GM12878 (cell line): ENCODE results near the gene CUL4A. TPM values are rescaled to one million over a fixed set of nuclear protein-coding genes. Genes with fewer than 3 reads are reported as not detected.
A peak's percentile ranks its signal among the peaks of the same experiment; 100 is the strongest.

ENCODE experiments used
- ATAC-seq: fragments of 200-7000 bp; cut with Tn5 transposase; 3 replicates; pipeline ENCODE4 v1.9.1; 2020; ENCODE audit warnings: mild to moderate bottlenecking, moderate library complexity
- BruUV-seq: library from RNA; stranded (reverse); fragments of 400-500 nt; replicated peaks from 2 replicates; lab custom pipeline; 2021; lab: Mats Ljungman, UMichigan
- CTCF ChIA-PET: fragments of 300-600 bp; sonication (Branson Sonifier 250); formaldehyde crosslinking; extraction: SDS; loops from one replicate; lab custom pipeline; 2021; ENCODE audit warnings: inconsistent platforms; lab: Yijun Ruan, JAX
- POLR2A ChIA-PET: fragments of 350-600 bp; formaldehyde crosslinking; extraction: SDS; loops from one replicate; lab custom pipeline; 2021; ENCODE audit warnings: inconsistent platforms; lab: Charles Lee
- RAD21 ChIA-PET: fragments of 300-600 bp; sonication (Branson Sonifier 250); formaldehyde crosslinking; loops from one replicate; lab custom pipeline; 2023; ENCODE audit warnings: antibody characterized with exemption; ENCODE audit not compliant: unreplicated experiment; lab: Charles Lee
- SMC1A ChIA-PET: fragments of 300-600 bp; sonication (Branson Sonifier 250); formaldehyde crosslinking; loops from one replicate; lab custom pipeline; 2023; ENCODE audit not compliant: unreplicated experiment, uncharacterized antibody; lab: Charles Lee
- DNase-seq: peaks from one replicate; pipeline ENCODE4 v3.0.0-alpha.2; 2011; ENCODE audit warnings: low read depth, low spot score
- FAIRE-seq: peaks from 3 replicates; lab custom pipeline; 2011; peaks lifted over from hg19 to GRCh38; lab: Jason Lieb, UNC
- H2AFZ ChIP-seq: 2 replicates; pipeline ENCODE4 v1.6.0; 2011; ENCODE audit warnings: low read depth, low read length, control low read depth; ENCODE audit not compliant: control insufficient read depth
- H3K27ac ChIP-seq: 2 replicates; pipeline ENCODE4 v1.5.1; 2011; ENCODE audit warnings: control low read depth; ENCODE audit not compliant: control insufficient read depth, insufficient read depth
- H3K27me3 ChIP-seq, 2 experiments: replicated peaks in 1 of 2; 2 replicates each; pipeline versions ENCODE4 v1.6.0 to v1.6.1; 2011; ENCODE audit warnings: low read length in 1 of 2; ENCODE audit not compliant: control insufficient read depth in 2 of 2, insufficient read depth in 2 of 2
- H3K36me3 ChIP-seq, 2 experiments: 2 replicates each; pipeline ENCODE4 v1.5.1; 2011; ENCODE audit warnings: low read length in 1 of 2; ENCODE audit not compliant: control insufficient read depth in 2 of 2, insufficient read depth in 2 of 2
- H3K4me1 ChIP-seq: 2 replicates; pipeline ENCODE4 v1.6.1; 2011; ENCODE audit warnings: mild to moderate bottlenecking, low read length, moderate library complexity, mixed read lengths; ENCODE audit not compliant: control insufficient read depth, insufficient read depth
- H3K4me2 ChIP-seq: 2 replicates; pipeline ENCODE4 v1.6.0; 2011; ENCODE audit warnings: control low read depth; ENCODE audit not compliant: control insufficient read depth, insufficient read depth
- H3K4me3 ChIP-seq: fragments of 200-600 bp; sonication (generic); 2 replicates; pipeline ENCODE4 v1.5.1; 2016
- H3K79me2 ChIP-seq: 2 replicates; pipeline ENCODE4 v1.6.0; 2011; ENCODE audit warnings: low read length; ENCODE audit not compliant: control insufficient read depth, insufficient read depth
- H3K9ac ChIP-seq: 2 replicates; pipeline ENCODE4 v1.8.0; 2011; ENCODE audit warnings: low read length, control low read depth, mixed read lengths; ENCODE audit not compliant: control insufficient read depth, insufficient read depth
- H3K9me3 ChIP-seq: replicated peaks from 3 replicates; pipeline ENCODE4 v1.5.1; 2011; ENCODE audit warnings: mild to moderate bottlenecking, low read length; ENCODE audit not compliant: control insufficient read depth, insufficient read depth
- H4K20me1 ChIP-seq: 2 replicates; pipeline ENCODE4 v1.6.0; 2011; ENCODE audit not compliant: control insufficient read depth, insufficient read depth
- BHLHE40 ChIP-seq, 2 experiments: fragments of 450-650 bp in 1 of 2; IDR thresholded peaks; 2 replicates each; pipeline ENCODE4 v1.6.1; 2011 to 2017; ENCODE audit warnings: low read depth in 2 of 2, borderline replicate concordance in 1 of 2, improper control_type of control experiment in 1 of 2, low read length in 1 of 2, mild to moderate bottlenecking in 1 of 2
- BRCA1 ChIP-seq: IDR thresholded peaks from 2 replicates; pipeline ENCODE4 v1.6.1; 2011; ENCODE audit warnings: low read depth, low read length, improper control_type of control experiment
- EGR1 ChIP-seq, 2 experiments: IDR thresholded peaks; 1 replicate in 1 of 2; 2 replicates in 1 of 2; pipeline ENCODE4 v1.6.1; 2011 to 2012; ENCODE audit warnings: low read depth in 2 of 2, low read length in 2 of 2, borderline replicate concordance in 1 of 2, mild to moderate bottlenecking in 1 of 2, moderate library complexity in 1 of 2
- IKZF1 ChIP-seq: fragments of 450-650 bp; conservative IDR thresholded peaks from 2 replicates; pipeline ENCODE4 v1.6.1; 2017; ENCODE audit warnings: antibody characterized with exemption, mild to moderate bottlenecking
- MEF2B ChIP-seq: fragments of 450-650 bp; IDR thresholded peaks from 2 replicates; pipeline ENCODE4 v1.6.1; 2018; ENCODE audit warnings: mild to moderate bottlenecking, moderate library complexity; ENCODE audit not compliant: partially characterized antibody, poor library complexity, severe bottlenecking
- POLR2AphosphoS5 ChIP-seq: IDR thresholded peaks from 2 replicates; pipeline ENCODE4 v1.6.1; 2011; ENCODE audit warnings: mild to moderate bottlenecking, low read length, inconsistent platforms
- SREBF2 ChIP-seq: IDR thresholded peaks from 2 replicates; pipeline ENCODE4 v1.6.1; 2012; ENCODE audit warnings: mild to moderate bottlenecking, low read length
- STAT3 ChIP-seq: IDR thresholded peaks from 2 replicates; pipeline ENCODE4 v1.6.1; 2011; ENCODE audit warnings: low read depth, low read length, improper control_type of control experiment
- SUZ12 ChIP-seq: fragments of 200-600 bp; sonication (generic); IDR thresholded peaks from one replicate; pipeline ENCODE4 v1.6.1; 2018; ENCODE audit warnings: antibody characterized with exemption, mild to moderate bottlenecking; ENCODE audit not compliant: unreplicated experiment
- TARDBP ChIP-seq: IDR thresholded peaks from 2 replicates; pipeline ENCODE4 v1.6.1; 2016; ENCODE audit warnings: borderline replicate concordance
- TBL1XR1 ChIP-seq: IDR thresholded peaks from 2 replicates; pipeline ENCODE4 v1.6.1; 2012; ENCODE audit warnings: low read depth, low read length, improper control_type of control experiment
- WGBS: methylation state at CpG from one replicate; pipeline ENCODE4 v1.1.6; 2016; ENCODE audit warnings: low lambda C conversion rate; ENCODE audit not compliant: insufficient replicate concordance, insufficient coverage; ENCODE audit errors: missing lambda C conversion rate; 5-methylcytosine and 5-hydroxymethylcytosine counted together
- in situ Hi-C: fragments of 300-500 bp; cut with MboI; formaldehyde crosslinking; loops from 9 replicates; pipeline ENCODE4 v1.14.3; 2018; ENCODE audit warnings: mixed read lengths
- intact Hi-C: fragments of 100-400 bp; cut with micrococcal nuclease; formaldehyde crosslinking; loops from one replicate; pipeline ENCODE4 v1.14.2; 2022; ENCODE audit not compliant: unreplicated experiment
- polyA plus RNA-seq, 11 experiments: library from polyadenylated mRNA; depleted of rRNA in 4 of 11; unstranded in 6 of 11; stranded (reverse) in 5 of 11; fragments of >200 nt; fragmentation: Nextera tagmentation in 4 of 11; fragmentation: Illumina TruSeq in 1 of 11; extraction: Ambion mirVana in 4 of 11; extraction: Trizol in 1 of 11; gene quantifications; 1 replicate in 1 of 11; 2 replicates in 10 of 11; pipeline versions ENCODE4 v1.2.1 to v1.2.3, GENCODE V29; 2011 to 2016; ENCODE audit warnings: inconsistent platforms in 2 of 11, missing spikeins in 2 of 11, low read depth in 1 of 11
- total RNA-seq, 4 experiments: library from RNA; depleted of rRNA in 3 of 4; stranded (reverse); fragments of >200 nt in 3 of 4; fragmentation: Illumina TruSeq in 1 of 4; extraction: Trizol in 1 of 4; gene quantifications; 2 replicates each; pipeline versions ENCODE4 v1.2.1 to v1.2.3, GENCODE V29; 2013 to 2021
- TF ChIP-seq, protein P1 (sequence below): fragments of 450-650 bp; formaldehyde crosslinking; IDR thresholded peaks from 2 replicates; pipeline ENCODE4 v1.4.0; 2020; ENCODE audit warnings: mild to moderate bottlenecking, moderate library complexity
- TF ChIP-seq, protein P2 (sequence below): fragments of 450-650 bp; IDR thresholded peaks from 2 replicates; pipeline ENCODE4 v1.6.1; 2014; ENCODE audit warnings: mild to moderate bottlenecking
- TF ChIP-seq, protein P3 (sequence below): fragments of 450-650 bp; IDR thresholded peaks from 2 replicates; pipeline ENCODE4 v1.6.1; 2016; ENCODE audit warnings: mild to moderate bottlenecking, moderate library complexity, borderline replicate concordance

CUL4A gene
- total and polyA plus RNA-seq, 10 of the 15 experiments (the other 5 are each of a cell fraction or from before 2014, with no cell fraction given), result 19.7 to 74.3 (median 55.6) TPM

DNA sequence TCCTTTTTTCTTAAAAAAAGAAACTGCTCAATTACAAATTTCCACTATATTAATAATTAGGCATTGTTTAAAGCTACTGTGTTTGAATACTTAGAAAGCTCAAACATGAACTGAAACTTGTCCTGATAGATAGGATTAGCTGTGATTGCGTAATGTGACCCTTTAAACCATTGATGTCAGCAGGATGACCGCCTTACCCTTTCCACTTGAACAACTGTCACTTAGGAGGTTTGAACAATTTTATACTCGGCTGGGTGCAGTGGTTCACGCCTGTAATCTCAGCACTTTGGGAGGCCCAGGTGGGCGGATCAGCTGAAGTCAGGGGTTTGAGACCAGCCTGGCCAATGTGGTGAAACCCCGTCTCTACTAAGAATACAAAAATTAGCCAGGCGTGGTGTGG, 90.5 kb downstream of the CUL4A start (continued):
- TF ChIP-seq BHLHE40 (IDR thresholded peaks at IDR 0.05; ENCODE audit: borderline replicate concordance in 1 of 2, low read depth in 2 of 2, low read length in 1 of 2), result peak in 1 of 2 experiments; percentile 30; a peak in 2 of 4 replicates

DNA sequence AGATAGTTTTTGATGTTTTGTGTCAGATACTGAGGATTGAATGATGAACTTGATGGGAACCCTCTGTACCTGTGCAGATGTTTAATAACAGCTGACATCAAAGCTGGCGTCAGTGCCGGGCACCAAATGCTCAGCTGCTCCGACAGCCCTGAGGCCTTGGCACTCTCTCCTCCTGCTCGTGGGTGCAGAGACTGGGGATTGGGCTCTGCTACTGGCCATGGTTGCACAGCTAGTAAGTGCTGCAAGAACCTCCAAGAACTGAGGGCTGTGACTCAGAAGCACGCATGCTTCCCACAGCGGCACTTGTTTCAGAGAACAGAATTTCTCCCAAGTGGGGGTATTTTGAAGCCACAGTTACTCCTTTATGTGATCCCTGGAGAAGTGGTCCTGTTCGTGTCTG, 93.6 kb downstream of the CUL4A start:
- ChIA-PET POLR2A (no interaction called here), SMC1A (no interaction called here), CTCF (no interaction called here), RAD21 (no interaction called here)
- H3K9ac ChIP-seq, result no peak overlapping the region
- H3K27me3 ChIP-seq, result no peaks in the 10 kb centered on the region
- no peaks in the 10 kb centered on the region for H3K9me3 ChIP-seq
- peaks cover 0 to 3% of the 10 kb centered on the region in 2 experiments; a peak in 2 of 4 replicates for H3K36me3 ChIP-seq
- no peaks in the 10 kb centered on the region for H4K20me1 ChIP-seq
- no peak overlapping the region for H2AFZ ChIP-seq
- H3K79me2 ChIP-seq, result peaks cover 55% of the 10 kb centered on the region
- BruUV-seq, result no TSS peak
- intact Hi-C loops (no loop called here), in situ Hi-C loops (no loop called here)
- FAIRE-seq (no peak), ATAC-seq (no peak), DNase-seq (no peak)
- no peak overlapping the region for H3K27ac ChIP-seq
- WGBS, result 91% methylated on average over 7 of the region's 7 CpGs
- H3K4me1 ChIP-seq, result no peaks in the 10 kb centered on the region
- no peak overlapping the region for H3K4me3 ChIP-seq
- no peak overlapping the region for H3K4me2 ChIP-seq
- TF ChIP-seq BRCA1, result no peak
- TF ChIP-seq, protein P1, sequence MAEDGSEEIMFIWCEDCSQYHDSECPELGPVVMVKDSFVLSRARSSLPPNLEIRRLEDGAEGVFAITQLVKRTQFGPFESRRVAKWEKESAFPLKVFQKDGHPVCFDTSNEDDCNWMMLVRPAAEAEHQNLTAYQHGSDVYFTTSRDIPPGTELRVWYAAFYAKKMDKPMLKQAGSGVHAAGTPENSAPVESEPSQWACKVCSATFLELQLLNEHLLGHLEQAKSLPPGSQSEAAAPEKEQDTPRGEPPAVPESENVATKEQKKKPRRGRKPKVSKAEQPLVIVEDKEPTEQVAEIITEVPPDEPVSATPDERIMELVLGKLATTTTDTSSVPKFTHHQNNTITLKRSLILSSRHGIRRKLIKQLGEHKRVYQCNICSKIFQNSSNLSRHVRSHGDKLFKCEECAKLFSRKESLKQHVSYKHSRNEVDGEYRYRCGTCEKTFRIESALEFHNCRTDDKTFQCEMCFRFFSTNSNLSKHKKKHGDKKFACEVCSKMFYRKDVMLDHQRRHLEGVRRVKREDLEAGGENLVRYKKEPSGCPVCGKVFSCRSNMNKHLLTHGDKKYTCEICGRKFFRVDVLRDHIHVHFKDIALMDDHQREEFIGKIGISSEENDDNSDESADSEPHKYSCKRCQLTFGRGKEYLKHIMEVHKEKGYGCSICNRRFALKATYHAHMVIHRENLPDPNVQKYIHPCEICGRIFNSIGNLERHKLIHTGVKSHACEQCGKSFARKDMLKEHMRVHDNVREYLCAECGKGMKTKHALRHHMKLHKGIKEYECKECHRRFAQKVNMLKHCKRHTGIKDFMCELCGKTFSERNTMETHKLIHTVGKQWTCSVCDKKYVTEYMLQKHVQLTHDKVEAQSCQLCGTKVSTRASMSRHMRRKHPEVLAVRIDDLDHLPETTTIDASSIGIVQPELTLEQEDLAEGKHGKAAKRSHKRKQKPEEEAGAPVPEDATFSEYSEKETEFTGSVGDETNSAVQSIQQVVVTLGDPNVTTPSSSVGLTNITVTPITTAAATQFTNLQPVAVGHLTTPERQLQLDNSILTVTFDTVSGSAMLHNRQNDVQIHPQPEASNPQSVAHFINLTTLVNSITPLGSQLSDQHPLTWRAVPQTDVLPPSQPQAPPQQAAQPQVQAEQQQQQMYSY (CRISPR knock-in tag), result no peak
- no peak for TF ChIP-seq SREBF2
- no peak for TF ChIP-seq IKZF1
- no peak for TF ChIP-seq MEF2B
- TF ChIP-seq, protein P2, sequence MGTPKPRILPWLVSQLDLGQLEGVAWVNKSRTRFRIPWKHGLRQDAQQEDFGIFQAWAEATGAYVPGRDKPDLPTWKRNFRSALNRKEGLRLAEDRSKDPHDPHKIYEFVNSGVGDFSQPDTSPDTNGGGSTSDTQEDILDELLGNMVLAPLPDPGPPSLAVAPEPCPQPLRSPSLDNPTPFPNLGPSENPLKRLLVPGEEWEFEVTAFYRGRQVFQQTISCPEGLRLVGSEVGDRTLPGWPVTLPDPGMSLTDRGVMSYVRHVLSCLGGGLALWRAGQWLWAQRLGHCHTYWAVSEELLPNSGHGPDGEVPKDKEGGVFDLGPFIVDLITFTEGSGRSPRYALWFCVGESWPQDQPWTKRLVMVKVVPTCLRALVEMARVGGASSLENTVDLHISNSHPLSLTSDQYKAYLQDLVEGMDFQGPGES, result no peak
- TF ChIP-seq, protein P3, sequence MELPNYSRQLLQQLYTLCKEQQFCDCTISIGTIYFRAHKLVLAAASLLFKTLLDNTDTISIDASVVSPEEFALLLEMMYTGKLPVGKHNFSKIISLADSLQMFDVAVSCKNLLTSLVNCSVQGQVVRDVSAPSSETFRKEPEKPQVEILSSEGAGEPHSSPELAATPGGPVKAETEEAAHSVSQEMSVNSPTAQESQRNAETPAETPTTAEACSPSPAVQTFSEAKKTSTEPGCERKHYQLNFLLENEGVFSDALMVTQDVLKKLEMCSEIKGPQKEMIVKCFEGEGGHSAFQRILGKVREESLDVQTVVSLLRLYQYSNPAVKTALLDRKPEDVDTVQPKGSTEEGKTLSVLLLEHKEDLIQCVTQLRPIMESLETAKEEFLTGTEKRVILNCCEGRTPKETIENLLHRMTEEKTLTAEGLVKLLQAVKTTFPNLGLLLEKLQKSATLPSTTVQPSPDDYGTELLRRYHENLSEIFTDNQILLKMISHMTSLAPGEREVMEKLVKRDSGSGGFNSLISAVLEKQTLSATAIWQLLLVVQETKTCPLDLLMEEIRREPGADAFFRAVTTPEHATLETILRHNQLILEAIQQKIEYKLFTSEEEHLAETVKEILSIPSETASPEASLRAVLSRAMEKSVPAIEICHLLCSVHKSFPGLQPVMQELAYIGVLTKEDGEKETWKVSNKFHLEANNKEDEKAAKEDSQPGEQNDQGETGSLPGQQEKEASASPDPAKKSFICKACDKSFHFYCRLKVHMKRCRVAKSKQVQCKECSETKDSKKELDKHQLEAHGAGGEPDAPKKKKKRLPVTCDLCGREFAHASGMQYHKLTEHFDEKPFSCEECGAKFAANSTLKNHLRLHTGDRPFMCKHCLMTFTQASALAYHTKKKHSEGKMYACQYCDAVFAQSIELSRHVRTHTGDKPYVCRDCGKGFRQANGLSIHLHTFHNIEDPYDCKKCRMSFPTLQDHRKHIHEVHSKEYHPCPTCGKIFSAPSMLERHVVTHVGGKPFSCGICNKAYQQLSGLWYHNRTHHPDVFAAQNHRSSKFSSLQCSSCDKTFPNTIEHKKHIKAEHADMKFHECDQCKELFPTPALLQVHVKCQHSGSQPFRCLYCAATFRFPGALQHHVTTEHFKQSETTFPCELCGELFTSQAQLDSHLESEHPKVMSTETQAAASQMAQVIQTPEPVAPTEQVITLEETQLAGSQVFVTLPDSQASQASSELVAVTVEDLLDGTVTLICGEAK, result no peak
- no peak for TF ChIP-seq TARDBP
- TF ChIP-seq SUZ12, result no peak
- no peak for TF ChIP-seq TBL1XR1
- no peak for TF ChIP-seq POLR2AphosphoS5
- TF ChIP-seq EGR1 (IDR thresholded peaks at IDR 0.05; ENCODE audit: borderline replicate concordance in 1 of 2, low read depth in 2 of 2, low read length in 2 of 2), result no peak
- no peak for TF ChIP-seq STAT3
